CD14-positive monocyte (primary cell): ENCODE data around the gene CECR2. TPM values are rescaled to one million over a fixed set of nuclear protein-coding genes. Genes with fewer than 3 reads are reported as not detected.

ENCODE experiments used
- DNase-seq, 3 donors: peaks; one replicate each; pipeline ENCODE4 v3.0.0-alpha.2; 2011 to 2022
- H2AFZ ChIP-seq: 2 replicates; pipeline ENCODE4 v1.6.0; 2012; ENCODE audit warnings: mild to moderate bottlenecking, low read depth, low read length, inconsistent platforms; ENCODE audit not compliant: insufficient read depth, poor library complexity, severe bottlenecking
- H3K27ac ChIP-seq, 2 donors: 1 replicate in 1 of 2; 2 replicates in 1 of 2; pipeline ENCODE4 v1.5.1; 2012 to 2013; ENCODE audit warnings: low read length in 2 of 2, control low read depth in 1 of 2, inconsistent platforms in 1 of 2, low read depth in 1 of 2, mild to moderate bottlenecking in 1 of 2
- H3K27me3 ChIP-seq, 2 donors: one replicate each; pipeline versions ENCODE4 v1.6.0 to v1.6.1; 2011 to 2013; ENCODE audit warnings: low read length in 2 of 2; ENCODE audit not compliant: control insufficient read depth in 2 of 2, insufficient read depth in 2 of 2
- H3K36me3 ChIP-seq, 2 donors: replicated peaks in 1 of 2; 1 replicate in 1 of 2; 2 replicates in 1 of 2; pipeline versions ENCODE4 v1.5.1 to v1.6.1; 2012 to 2013; ENCODE audit warnings: low read length in 2 of 2, control low read depth in 1 of 2, inconsistent platforms in 1 of 2, mild to moderate bottlenecking in 1 of 2; ENCODE audit not compliant: insufficient read depth in 2 of 2, control insufficient read depth in 1 of 2
- H3K4me1 ChIP-seq, 2 donors: 1 replicate in 1 of 2; 2 replicates in 1 of 2; pipeline versions ENCODE4 v1.5.1 to v1.6.1; 2012 to 2013; ENCODE audit warnings: low read length in 2 of 2, control low read depth in 1 of 2, inconsistent platforms in 1 of 2, mild to moderate bottlenecking in 1 of 2, moderate library complexity in 1 of 2; ENCODE audit not compliant: insufficient read depth in 2 of 2, control insufficient read depth in 1 of 2
- H3K4me2 ChIP-seq: replicated peaks from 2 replicates; pipeline ENCODE3; 2012; ENCODE audit warnings: low read length, moderate library complexity, mild to moderate bottlenecking; ENCODE audit not compliant: poor library complexity, severe bottlenecking; ENCODE audit errors: extremely low read depth
- H3K4me3 ChIP-seq, 3 experiments: fragments of 200-600 bp in 1 of 3; sonication (generic) in 1 of 3; replicated peaks in 1 of 3; 1 replicate in 2 of 3; 2 replicates in 1 of 3; pipeline ENCODE4 v1.5.1; 2011 to 2013; ENCODE audit warnings: low read length in 3 of 3, mild to moderate bottlenecking in 3 of 3, control low read depth in 2 of 3, low read depth in 2 of 3, inconsistent platforms in 1 of 3, moderate library complexity in 1 of 3
- H3K79me2 ChIP-seq: 2 replicates; pipeline ENCODE4 v1.6.0; 2012; ENCODE audit warnings: mild to moderate bottlenecking, control low read depth, inconsistent platforms, low read length, moderate library complexity; ENCODE audit not compliant: insufficient read depth
- H3K9ac ChIP-seq: 2 replicates; pipeline ENCODE4 v1.6.0; 2017; ENCODE audit warnings: low read length, mild to moderate bottlenecking; ENCODE audit not compliant: insufficient read depth, poor library complexity, severe bottlenecking
- H3K9me3 ChIP-seq, 2 donors: replicated peaks in 1 of 2; 1 replicate in 1 of 2; 2 replicates in 1 of 2; pipeline versions ENCODE4 v1.5.1 to v1.6.1; 2012 to 2013; ENCODE audit warnings: low read length in 2 of 2, control low read depth in 1 of 2; ENCODE audit not compliant: control insufficient read depth in 1 of 2, insufficient read depth in 1 of 2
- H4K20me1 ChIP-seq: 2 replicates; pipeline ENCODE4 v1.6.0; 2012; ENCODE audit warnings: mild to moderate bottlenecking, low read length, control low read depth, moderate library complexity; ENCODE audit not compliant: insufficient read depth
- H3K27ac Mint-ChIP-seq, 7 donors: one replicate each; pipeline ENCODE4 v1.8.0; 2020; ENCODE audit warnings: mild to moderate bottlenecking in 7 of 7, mixed read lengths in 7 of 7, moderate library complexity in 6 of 7, inconsistent platforms in 2 of 7
- H3K27me3 Mint-ChIP-seq, 3 donors: one replicate each; pipeline ENCODE4 v1.8.0; 2021 to 2022; ENCODE audit warnings: low read depth in 3 of 3, mild to moderate bottlenecking in 3 of 3, mixed read lengths in 3 of 3, moderate library complexity in 3 of 3, inconsistent platforms in 1 of 3
- H3K36me3 Mint-ChIP-seq, 2 donors: one replicate each; pipeline ENCODE4 v1.8.0; 2020; ENCODE audit warnings: mixed read lengths in 2 of 2, inconsistent platforms in 1 of 2, mild to moderate bottlenecking in 1 of 2
- H3K4me1 Mint-ChIP-seq: one replicate; pipeline ENCODE4 v1.8.0; 2020; ENCODE audit warnings: mild to moderate bottlenecking, mixed read lengths
- H3K4me3 Mint-ChIP-seq, 2 donors: one replicate each; pipeline ENCODE4 v1.8.0; 2020; ENCODE audit warnings: mild to moderate bottlenecking in 2 of 2, mixed read lengths in 2 of 2, moderate library complexity in 1 of 2
- H3K9me3 Mint-ChIP-seq, 7 donors: one replicate each; pipeline ENCODE4 v1.8.0; 2020 to 2022; ENCODE audit warnings: mixed read lengths in 7 of 7, mild to moderate bottlenecking in 6 of 7, moderate library complexity in 6 of 7, inconsistent platforms in 2 of 7
- WGBS: methylation state at CpG from one replicate; pipeline ENCODE4 v1.1.5; 2013; ENCODE audit warnings: missing lambda C conversion rate; ENCODE audit not compliant: insufficient coverage; 5-methylcytosine and 5-hydroxymethylcytosine counted together
- intact Hi-C, 2 donors: fragments of 100-400 bp; cut with micrococcal nuclease; formaldehyde crosslinking; loops; one replicate each; pipeline versions ENCODE4 v1.15.0 to v1.15.1; 2023
- polyA plus RNA-seq, 3 donors: library from polyadenylated mRNA; depleted of rRNA in 1 of 3; unstranded in 2 of 3; stranded (reverse) in 1 of 3; fragments of 300-500 nt in 2 of 3; fragments of >200 nt in 1 of 3; fragmentation: Illumina TruSeq in 2 of 3; gene quantifications; 1 replicate in 2 of 3; 2 replicates in 1 of 3; pipeline ENCODE4 v1.2.3, GENCODE V29; 2012 to 2021
- TF ChIP-seq, protein P1 (sequence below): fragments of 200-600 bp; IDR thresholded peaks from one replicate; pipeline ENCODE4 v1.8.0; 2022; ENCODE audit warnings: antibody characterized with exemption, mild to moderate bottlenecking

CECR2 gene
- polyA plus RNA-seq, 3 donors = 0.02 to 0.29 (median 0.24) TPM

DNA sequence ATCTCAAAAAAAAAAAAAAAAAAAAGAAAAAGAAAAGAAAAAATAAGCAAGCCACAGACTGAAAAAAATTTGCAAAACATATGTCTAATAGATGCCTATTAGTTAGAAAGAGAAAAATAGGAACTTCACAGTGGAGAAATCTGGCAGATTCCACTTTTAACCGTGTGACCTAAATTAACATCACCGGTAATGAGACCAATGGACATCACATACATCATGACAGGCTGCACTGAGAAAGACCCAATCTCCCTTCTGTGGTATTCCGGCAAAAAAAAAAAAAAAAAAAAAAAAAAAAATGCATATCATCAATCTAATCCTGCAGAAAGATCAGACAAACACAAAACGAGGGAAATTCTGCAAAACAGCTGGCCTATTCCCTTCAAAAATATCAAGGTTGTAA is 46.7 kb upstream of the CECR2 start:
- Histone ChIP-seq H2AFZ (no peak overlapping the region), H3K4me3 (no peak overlapping the region), H3K9ac (no peak overlapping the region), H3K27me3 (no peaks in the 10 kb centered on the region), H3K4me2 (no peak overlapping the region), H3K79me2 (no peaks in the 10 kb centered on the region), H4K20me1 (no peaks in the 10 kb centered on the region), H3K4me1 (no peaks in the 10 kb centered on the region), H3K36me3 (no peaks in the 10 kb centered on the region), H3K27ac (no peak overlapping the region), H3K9me3 (no peaks in the 10 kb centered on the region)
- H3K36me3 Mint-ChIP-seq = no peaks in the 10 kb centered on the region
- DNase-seq = no peak
- 83% methylated on average over 1 of the region's 4 CpGs for WGBS
- peaks cover 0 to 5% (median 0%) of the 10 kb centered on the region in 7 donors for H3K9me3 Mint-ChIP-seq
- H3K27ac Mint-ChIP-seq = no peak overlapping the region
- TF ChIP-seq, protein P1, sequence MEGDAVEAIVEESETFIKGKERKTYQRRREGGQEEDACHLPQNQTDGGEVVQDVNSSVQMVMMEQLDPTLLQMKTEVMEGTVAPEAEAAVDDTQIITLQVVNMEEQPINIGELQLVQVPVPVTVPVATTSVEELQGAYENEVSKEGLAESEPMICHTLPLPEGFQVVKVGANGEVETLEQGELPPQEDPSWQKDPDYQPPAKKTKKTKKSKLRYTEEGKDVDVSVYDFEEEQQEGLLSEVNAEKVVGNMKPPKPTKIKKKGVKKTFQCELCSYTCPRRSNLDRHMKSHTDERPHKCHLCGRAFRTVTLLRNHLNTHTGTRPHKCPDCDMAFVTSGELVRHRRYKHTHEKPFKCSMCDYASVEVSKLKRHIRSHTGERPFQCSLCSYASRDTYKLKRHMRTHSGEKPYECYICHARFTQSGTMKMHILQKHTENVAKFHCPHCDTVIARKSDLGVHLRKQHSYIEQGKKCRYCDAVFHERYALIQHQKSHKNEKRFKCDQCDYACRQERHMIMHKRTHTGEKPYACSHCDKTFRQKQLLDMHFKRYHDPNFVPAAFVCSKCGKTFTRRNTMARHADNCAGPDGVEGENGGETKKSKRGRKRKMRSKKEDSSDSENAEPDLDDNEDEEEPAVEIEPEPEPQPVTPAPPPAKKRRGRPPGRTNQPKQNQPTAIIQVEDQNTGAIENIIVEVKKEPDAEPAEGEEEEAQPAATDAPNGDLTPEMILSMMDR = no peak
- peak overlapping the region in 1 of 2 donors; percentile 44 for H3K4me3 Mint-ChIP-seq
- intact Hi-C loops = no loop called here
- H3K27me3 Mint-ChIP-seq = peaks cover 5 to 11% (median 8%) of the 10 kb centered on the region in 3 donors
- no peaks in the 10 kb centered on the region for H3K4me1 Mint-ChIP-seq

DNA sequence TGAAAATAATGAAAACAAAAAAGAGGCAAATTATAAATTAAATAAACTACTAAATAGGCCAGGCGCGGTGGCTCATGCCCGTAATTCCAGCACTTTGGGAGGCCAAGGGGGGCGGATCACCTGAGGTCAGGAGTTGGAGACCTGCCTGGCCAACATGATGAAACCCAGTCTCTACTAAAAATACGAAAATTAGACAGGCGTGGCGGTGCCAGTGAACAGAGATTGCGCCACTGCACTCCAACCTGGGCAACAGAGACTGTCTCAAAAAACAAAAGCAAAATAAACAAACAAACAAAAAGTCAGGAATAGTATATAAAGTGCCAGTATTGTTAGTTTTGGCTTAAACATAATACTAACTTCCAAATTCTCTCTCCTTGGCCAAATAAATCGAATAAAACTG is 37.6 kb upstream of the CECR2 start:
- no peaks in the 10 kb centered on the region for H3K9me3 Mint-ChIP-seq
- 94% methylated on average over 6 of the region's 9 CpGs for WGBS

More for the DNA sequence above, 37.6 kb upstream of the CECR2 start:
- no peak overlapping the region for H3K4me3 ChIP-seq
- H3K36me3 ChIP-seq = no peaks in the 10 kb centered on the region
- H3K27me3 ChIP-seq = no peaks in the 10 kb centered on the region
- no peak overlapping the region for H2AFZ ChIP-seq
- H3K27ac ChIP-seq = no peak overlapping the region
- no peak overlapping the region for H3K27ac Mint-ChIP-seq
- H3K4me2 ChIP-seq = no peak overlapping the region
- no peak overlapping the region for H3K4me3 Mint-ChIP-seq
- H3K9ac ChIP-seq = no peak overlapping the region
- no peak for DNase-seq
- H3K4me1 Mint-ChIP-seq = peaks cover 9% of the 10 kb centered on the region
- no peaks in the 10 kb centered on the region for H4K20me1 ChIP-seq
- intact Hi-C loops = no loop called here
- no peaks in the 10 kb centered on the region for H3K9me3 ChIP-seq
- no peaks in the 10 kb centered on the region for H3K36me3 Mint-ChIP-seq
- H3K79me2 ChIP-seq = no peaks in the 10 kb centered on the region
- peaks cover 7 to 12% of the 10 kb centered on the region in 2 donors for H3K4me1 ChIP-seq
- H3K27me3 Mint-ChIP-seq = peaks cover 1 to 10% (median 7%) of the 10 kb centered on the region in 3 donors
- TF ChIP-seq, protein P1 = no peak
